Measurements from ENCODE around the gene HLA-DOA. TPM values are rescaled to one million over a fixed set of nuclear protein-coding genes. Genes with fewer than 3 reads are reported as not detected.

The HLA-DOA gene
- total and polyA plus RNA-seq, 10 of the 15 experiments (the other 5 are each of a cell fraction or from before 2014, with no cell fraction given), result 8.8 to 108 (median 58.3) TPM

GRCh38 chr6:33008944-33009861 is at the start of gene HLA-DOA (continued):
- TF ChIP-seq REST (IDR thresholded peaks at IDR 0.05; ENCODE audit: low read depth, low read length), result no peak
- peak; percentile 80 for TF ChIP-seq SMAD1 (IDR thresholded peaks at IDR 0.05; ENCODE audit: low read depth, partially characterized antibody)
- TF ChIP-seq ZNF592 (IDR thresholded peaks at IDR 0.05), result no peak
- TF ChIP-seq POLR2A (IDR thresholded peaks at IDR 0.05; ENCODE audit: low read depth, low read length), result peak; percentile 93
- TF ChIP-seq CBFB (IDR thresholded peaks at IDR 0.05; ENCODE audit: low read depth), result peak; percentile 62; the same call in 1 of the 2 replicates
- TF ChIP-seq CEBPB (IDR thresholded peaks at IDR 0.05; ENCODE audit: borderline replicate concordance in 1 of 2, low read depth in 2 of 2, low read length in 2 of 2), result peak in 1 of 2 experiments; percentile 78; a peak in 1 of 4 replicates
- TF ChIP-seq FOXK2 (IDR thresholded peaks at IDR 0.05), result no peak
- TF ChIP-seq IKZF1 (conservative IDR thresholded peaks at IDR 0.05), result peak; percentile 89
- TF ChIP-seq HDGF (IDR thresholded peaks at IDR 0.05), result peak; percentile 63; the same call in 1 of the 2 replicates
- 0 out of 2 replicates have a peak, but pooled peaks have one; percentile 9 for TF ChIP-seq TCF3 (IDR thresholded peaks at IDR 0.05; ENCODE audit: borderline replicate concordance, insufficient read depth, low read depth, low read length)
- TF ChIP-seq STAT1 (conservative IDR thresholded peaks at IDR 0.05), result 0 out of 2 replicates have a peak, but pooled peaks have one; percentile 23
- TF ChIP-seq SRF (IDR thresholded peaks at IDR 0.05; ENCODE audit: low read depth in 2 of 2, low read length in 2 of 2), result peak in 1 of 2 experiments; percentile 62; a peak in 1 of 4 replicates
